ENCODE results near the gene FZR1. TPM values are rescaled to one million over a fixed set of nuclear protein-coding genes. Genes with fewer than 3 reads are reported as not detected.

The FZR1 gene
- total and polyA plus RNA-seq, 9 of the 15 experiments (the other 6 are each of a cell fraction or from before 2014, with no cell fraction given), result 0.18 to 48.0 (median 22.2) TPM

DNA sequence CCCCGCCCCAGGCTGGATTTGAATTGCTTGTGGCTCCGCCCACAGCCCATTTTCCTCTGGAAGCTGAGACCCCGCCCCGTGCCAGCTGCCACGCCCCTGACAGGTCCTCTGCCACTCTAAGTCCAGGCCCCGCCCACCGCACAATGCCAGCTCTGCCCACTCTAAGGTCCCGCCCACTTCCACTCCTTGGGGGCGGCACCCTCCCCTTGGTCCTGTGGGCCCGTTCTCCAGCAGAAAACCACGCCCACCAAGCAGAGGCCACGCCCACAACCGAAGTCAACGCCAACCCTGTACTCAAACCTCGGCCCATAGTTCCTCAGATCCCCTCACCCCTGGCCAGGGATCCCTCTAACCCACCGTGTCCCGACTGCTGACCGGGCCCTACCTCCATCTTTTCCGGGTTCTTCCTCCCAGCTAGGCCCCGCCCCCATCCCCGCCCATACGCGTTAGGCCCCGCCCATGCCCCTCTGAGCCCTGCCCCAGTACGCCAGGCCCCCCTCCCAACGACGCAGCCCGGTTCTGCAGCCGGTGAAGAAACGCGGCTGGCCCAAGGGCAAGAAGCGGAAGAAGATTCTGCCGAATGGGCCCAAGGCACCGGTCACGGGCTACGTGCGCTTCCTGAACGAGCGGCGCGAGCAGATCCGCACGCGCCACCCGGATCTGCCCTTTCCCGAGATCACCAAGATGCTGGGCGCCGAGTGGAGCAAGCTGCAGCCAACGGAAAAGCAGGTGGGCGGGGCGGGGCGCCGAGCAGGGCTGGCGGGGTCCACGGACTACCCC, 67.9 kb downstream of the FZR1 start (continued):
- TF ChIP-seq, protein P1, sequence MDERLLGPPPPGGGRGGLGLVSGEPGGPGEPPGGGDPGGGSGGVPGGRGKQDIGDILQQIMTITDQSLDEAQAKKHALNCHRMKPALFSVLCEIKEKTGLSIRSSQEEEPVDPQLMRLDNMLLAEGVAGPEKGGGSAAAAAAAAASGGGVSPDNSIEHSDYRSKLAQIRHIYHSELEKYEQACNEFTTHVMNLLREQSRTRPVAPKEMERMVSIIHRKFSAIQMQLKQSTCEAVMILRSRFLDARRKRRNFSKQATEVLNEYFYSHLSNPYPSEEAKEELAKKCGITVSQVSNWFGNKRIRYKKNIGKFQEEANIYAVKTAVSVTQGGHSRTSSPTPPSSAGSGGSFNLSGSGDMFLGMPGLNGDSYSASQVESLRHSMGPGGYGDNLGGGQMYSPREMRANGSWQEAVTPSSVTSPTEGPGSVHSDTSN (CRISPR knock-in tag; IDR thresholded peaks at IDR 0.05; ENCODE audit: low read depth), result peak; percentile 60
- TF ChIP-seq, protein P1 (tag; conservative IDR thresholded peaks at IDR 0.05; ENCODE audit: low read depth), result peak; percentile 83
- TF ChIP-seq CREM (IDR thresholded peaks at IDR 0.05; ENCODE audit: low read depth), result 0 out of 2 replicates have a peak, but pooled peaks have one; percentile 10
- 0 out of 2 replicates have a peak, but pooled peaks have one; percentile 20 for TF ChIP-seq ZNF511 (CRISPR knock-in tag; IDR thresholded peaks at IDR 0.05)
- TF ChIP-seq, protein P2, sequence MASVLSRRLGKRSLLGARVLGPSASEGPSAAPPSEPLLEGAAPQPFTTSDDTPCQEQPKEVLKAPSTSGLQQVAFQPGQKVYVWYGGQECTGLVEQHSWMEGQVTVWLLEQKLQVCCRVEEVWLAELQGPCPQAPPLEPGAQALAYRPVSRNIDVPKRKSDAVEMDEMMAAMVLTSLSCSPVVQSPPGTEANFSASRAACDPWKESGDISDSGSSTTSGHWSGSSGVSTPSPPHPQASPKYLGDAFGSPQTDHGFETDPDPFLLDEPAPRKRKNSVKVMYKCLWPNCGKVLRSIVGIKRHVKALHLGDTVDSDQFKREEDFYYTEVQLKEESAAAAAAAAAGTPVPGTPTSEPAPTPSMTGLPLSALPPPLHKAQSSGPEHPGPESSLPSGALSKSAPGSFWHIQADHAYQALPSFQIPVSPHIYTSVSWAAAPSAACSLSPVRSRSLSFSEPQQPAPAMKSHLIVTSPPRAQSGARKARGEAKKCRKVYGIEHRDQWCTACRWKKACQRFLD (CRISPR knock-in tag; IDR thresholded peaks at IDR 0.05), result 0 out of 2 replicates have a peak, but pooled peaks have one; percentile 29
- no peak for TF ChIP-seq MLLT1 (IDR thresholded peaks at IDR 0.05)
- no peak for TF ChIP-seq ZNF644 (tag; IDR thresholded peaks at IDR 0.05; ENCODE audit: low read depth)
- 0 out of 2 replicates have a peak, but pooled peaks have one; percentile 36 for TF ChIP-seq NFRKB (IDR thresholded peaks at IDR 0.05; ENCODE audit: low read depth)
- TF ChIP-seq E2F6 (IDR thresholded peaks at IDR 0.05; ENCODE audit: borderline replicate concordance in 1 of 2, extremely low read depth in 1 of 2, insufficient read depth in 1 of 2, insufficient read length in 1 of 2, low read depth in 1 of 2, low read length in 1 of 2, poor library complexity in 1 of 2, severe bottlenecking in 1 of 2), result no peak
- TF ChIP-seq TBP (optimal IDR thresholded peaks at IDR 0.05; ENCODE audit: low read depth, low read length), result peak; percentile 28
- TF ChIP-seq SRSF7 (optimal IDR thresholded peaks at IDR 0.05; ENCODE audit: low read depth, low read length), result no peak
- TF ChIP-seq MYNN (IDR thresholded peaks at IDR 0.05), result peak; percentile 76
- no peak for TF ChIP-seq MYNN (CRISPR knock-in tag; IDR thresholded peaks at IDR 0.05)
- TF ChIP-seq PKNOX1 (IDR thresholded peaks at IDR 0.05), result peak; percentile 97
- peak; percentile 60 for TF ChIP-seq TFAP4 (CRISPR knock-in tag; IDR thresholded peaks at IDR 0.05; ENCODE audit: borderline replicate concordance)
- peak; percentile 59 to 67 for TF ChIP-seq NRF1 (conservative IDR thresholded peaks at IDR 0.05 in 1 of 2, IDR thresholded peaks at IDR 0.05 in 1 of 2)
- no peak for TF ChIP-seq BDP1 (IDR thresholded peaks at IDR 0.05; ENCODE audit: insufficient read depth, insufficient read length)
